Activated CD8-positive, alpha-beta memory T cell treated with anti-CD3 and anti-CD28 coated beads for 1 hour (primary cell): ENCODE results near the gene FRMD4A.
"Not testable (repeated sequence)": the region's sequence is repeated elsewhere in the genome, so short reads cannot be mapped to it uniquely, and the experiment has no call there.

Experiments used
- DNase-seq, 2 donors: peaks; one replicate each; pipeline ENCODE4 v3.0.0-alpha.2; 2020; ENCODE audit warnings: low read depth in 1 of 2; ENCODE audit errors: extremely low read depth in 1 of 2

FRMD4A gene

DNA sequence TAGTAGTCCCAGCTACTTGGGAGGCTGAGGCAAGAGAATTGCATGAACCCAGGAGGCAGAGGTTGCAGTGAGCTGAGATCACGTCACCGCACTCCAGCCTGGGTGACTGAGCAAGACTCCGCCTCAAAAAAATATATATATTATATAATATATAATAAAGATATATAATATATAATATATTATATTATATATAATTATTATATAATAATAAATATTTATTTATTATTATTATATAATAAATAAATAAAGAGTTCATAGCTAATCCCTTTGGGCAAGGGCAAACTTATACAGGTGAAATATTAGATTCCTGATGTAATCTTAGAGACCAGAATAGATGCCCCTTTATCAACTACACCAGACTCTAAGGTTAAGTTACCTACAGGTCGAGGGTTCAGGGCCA is 558.7 kb downstream of the FRMD4A start:
- DNase-seq: no peak

DNA sequence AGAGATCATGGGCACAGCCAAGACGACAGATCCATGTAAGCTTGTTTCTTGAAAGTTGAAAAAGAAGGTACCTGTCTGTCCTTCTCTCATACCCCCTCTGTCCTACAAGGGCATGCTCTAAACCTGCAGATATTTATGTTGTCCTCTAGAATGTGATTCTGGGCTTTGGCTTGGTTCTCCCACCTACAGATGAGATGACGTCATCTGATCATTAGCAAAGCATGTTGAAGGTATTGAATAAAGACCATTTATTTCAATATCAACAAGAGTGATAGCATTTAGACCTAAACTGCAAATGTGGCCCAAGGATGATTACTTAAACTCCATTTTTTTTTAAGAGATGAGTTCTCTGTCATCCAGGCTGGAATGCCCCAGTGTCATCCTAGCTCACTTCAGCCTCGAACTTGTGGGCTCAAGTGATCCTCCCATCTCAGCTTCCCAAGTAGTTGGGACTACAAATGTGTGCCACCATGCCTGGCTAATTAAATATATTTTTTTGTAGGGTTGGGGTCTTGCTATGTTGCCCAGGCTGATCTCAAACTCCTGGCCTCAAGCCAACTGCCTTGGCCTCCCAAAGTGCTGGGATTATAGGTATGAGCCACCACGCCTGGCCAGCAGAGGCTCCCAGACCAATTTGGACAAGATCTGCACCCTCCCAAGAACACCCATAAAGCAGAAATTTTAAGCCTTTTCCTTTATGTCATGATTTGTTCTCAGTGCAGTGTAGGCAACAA is 559.8 kb downstream of the FRMD4A start:
- DNase-seq: no peak

DNA sequence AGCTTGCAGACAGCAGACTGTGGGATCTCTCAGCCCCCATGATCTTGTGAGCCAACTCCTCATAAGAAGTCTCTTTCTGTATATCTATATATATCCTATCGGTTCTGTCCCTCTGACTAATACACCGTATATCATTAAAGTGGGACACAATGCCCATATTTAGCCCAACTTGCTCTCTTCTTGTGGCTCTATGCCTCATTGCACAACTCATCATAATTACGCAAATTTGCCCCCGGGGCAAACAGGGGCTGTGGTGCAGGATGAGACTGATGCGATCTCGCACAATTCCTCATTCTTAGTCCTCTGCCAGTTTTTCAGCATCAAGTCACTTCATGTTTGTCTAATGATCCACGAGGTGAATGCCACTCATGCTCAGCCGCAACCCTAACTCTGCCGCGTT is 560.8 kb downstream of the FRMD4A start:
- no peak for DNase-seq

DNA sequence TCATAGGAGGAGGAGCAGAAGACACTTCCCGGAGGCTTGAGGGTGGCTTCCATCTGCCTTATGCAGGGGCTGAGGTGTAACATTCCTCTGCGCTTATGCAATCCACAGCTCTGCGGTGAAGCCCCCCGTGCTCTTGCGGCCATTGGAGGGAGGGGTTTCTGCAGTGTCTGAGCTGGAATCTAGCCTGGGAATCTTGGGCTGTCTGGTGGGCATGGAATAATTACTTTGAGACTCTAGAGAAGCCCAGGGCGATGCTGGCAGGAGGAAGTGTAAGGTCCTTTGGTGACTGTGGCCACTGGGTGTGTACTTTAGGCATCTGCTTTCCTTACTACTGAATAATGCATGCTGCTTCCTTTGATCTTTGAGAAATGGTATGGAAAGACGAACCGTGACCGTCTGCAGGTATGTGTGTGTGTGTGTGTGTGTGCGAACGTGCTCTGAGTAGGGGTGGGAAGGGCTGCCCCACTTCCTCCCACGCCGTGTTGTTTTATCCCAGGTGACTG is 563.0 kb downstream of the FRMD4A start:
- no peak for DNase-seq

DNA sequence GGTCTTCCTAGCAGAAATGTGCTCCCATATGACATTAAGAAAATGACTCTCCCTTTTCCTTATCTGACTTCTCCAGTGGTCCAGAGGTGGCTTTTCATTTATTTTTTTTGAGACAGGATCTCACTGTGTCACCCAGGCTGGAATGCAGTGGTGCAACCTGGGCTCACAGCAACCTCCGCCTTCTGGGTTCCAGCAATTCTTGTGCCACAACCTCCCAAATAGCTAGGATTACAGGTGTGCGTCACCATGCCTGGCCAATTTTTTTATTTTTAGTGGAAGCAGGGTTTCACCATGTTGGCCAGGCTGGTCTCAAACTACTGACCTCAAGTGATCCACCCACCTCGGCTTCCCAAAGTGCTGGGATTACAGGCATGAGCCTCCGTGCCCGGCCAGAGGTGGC is 563.6 kb downstream of the FRMD4A start:
- not testable (repeated sequence) for DNase-seq

DNA sequence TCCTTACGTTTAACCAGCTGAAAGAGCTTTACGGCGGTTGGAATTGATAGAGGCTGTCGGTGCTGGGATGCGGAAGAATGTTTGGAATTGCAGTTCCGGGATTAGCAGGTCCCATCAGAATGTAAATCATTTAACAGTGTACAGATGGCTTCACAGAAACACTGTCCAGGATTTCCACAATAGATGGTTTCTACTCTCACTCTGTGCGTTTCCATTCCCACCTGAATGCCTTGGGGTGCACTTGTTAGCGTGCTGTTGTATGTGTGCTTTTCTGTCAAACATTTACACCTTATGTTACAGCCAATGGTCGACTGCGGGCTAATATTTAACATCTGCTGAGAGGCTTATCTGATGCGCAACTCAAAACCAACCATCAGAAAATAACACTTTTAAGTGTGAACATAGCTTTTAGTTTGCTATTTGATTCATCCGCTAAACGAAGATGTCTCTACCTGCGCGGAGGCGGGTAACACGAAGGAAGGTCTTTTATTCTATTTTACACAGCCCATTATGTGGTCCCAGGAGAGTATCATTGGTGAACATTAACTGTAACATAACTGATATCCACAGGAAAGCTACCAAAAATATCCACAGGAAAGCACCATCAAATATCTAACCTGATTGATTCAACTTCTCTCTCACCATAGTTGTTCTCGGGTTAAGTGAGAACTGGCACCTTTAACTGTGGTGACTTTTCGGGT is 564.9 kb downstream of the FRMD4A start:
- DNase-seq: no peak

DNA sequence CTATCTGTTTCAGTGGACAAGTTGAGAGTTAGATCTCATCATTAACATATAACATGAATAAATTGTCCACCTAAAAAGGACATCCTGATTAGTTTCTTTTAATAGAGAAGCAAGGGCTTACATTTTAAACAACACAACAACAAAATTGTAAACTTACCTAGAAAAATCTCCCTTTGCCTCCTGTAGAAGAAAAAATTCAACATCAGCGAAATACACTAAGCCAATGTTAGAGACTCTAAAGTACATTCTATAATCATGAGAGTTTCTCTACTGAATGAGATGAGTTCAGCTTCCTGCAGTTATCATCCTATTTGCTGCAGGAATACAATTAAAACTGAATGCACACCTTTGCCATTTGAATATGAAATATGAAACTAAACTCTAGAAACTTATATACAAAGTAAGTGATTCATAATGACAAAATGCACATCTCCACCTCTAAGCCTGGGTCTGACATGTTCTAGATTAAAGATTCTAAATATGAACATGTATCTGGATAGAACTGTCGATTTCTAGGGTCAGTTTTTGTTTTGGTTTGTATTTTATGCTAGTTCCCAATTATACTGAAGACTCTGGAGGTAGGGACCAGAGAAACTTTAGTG is 569.1 kb downstream of the FRMD4A start:
- DNase-seq: no peak

DNA sequence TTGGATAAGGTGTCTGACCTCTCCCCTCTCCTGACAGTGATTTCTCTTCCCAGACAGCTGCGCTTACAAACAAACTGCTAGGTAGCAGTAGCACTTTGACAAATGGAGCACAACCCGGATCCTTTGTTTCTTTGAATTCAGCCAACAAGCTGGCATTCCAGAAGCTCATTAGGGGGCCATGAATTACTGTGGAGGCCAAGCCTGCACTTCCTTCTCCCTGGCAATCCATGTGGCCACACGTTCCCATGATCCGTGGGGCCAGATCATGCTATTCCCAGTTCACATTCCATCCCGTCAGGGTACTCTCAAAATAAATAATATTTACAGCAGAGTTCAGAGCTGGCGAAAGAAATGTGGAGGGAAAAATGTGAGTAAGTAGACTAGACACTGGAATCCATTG is 571.6 kb downstream of the FRMD4A start:
- no peak for DNase-seq

DNA sequence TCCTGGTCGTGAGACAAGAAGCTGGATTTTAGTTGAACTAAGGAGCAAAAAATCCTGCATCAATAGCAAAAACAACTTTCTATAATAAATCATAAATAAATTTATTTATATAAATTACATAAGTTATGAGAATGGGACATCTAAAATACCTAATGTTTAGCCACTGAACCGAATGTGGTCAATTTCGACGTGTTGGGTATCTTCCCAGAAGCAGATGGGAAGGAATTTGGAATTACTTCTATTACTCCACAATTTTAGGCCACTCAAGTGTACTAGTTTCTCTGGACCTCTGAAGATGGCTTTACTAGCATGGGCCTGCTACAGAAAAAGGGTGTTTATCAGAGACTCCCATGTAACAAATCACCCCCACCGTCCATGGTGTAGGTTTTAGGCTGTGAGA is 572.0 kb downstream of the FRMD4A start:
- no peak for DNase-seq

DNA sequence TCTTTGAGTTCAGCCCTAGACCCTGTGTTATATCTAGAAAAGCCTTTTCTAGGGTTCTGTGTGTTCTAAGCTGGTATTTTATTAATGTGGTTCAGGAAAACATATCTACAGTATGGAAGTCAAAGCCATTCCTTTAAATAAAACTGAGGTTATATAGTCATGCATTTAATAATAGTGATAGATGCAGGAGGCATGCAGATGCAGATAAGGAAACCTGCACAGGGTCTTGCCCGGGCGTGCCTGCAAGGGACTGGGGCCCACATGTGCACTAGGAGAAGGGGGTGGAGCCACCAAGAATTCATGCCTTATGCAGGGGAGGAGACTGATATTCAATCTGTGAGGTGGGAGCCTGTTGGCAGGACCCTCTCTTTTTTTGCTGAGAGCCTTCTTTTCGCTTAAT is 572.4 kb downstream of the FRMD4A start:
- no peak for DNase-seq

DNA sequence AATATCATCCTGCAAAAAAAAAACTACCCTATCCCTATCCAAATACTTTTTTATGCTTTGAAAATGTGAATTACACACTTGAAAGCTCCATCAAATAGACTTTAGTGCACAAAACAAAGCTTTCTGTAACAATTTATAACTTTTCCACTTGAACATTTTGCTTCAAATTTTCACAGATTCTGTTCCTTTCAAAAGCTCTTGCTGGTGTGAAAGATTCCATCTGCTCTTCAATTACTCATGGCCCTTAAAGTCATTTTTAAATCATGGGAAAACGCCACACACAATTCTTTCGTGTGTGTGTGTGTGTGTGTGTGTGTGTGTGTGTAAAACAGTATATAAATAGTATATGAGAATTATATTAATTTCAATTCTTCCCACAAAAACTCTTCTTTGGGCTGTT is 576.4 kb downstream of the FRMD4A start:
- no peak for DNase-seq

DNA sequence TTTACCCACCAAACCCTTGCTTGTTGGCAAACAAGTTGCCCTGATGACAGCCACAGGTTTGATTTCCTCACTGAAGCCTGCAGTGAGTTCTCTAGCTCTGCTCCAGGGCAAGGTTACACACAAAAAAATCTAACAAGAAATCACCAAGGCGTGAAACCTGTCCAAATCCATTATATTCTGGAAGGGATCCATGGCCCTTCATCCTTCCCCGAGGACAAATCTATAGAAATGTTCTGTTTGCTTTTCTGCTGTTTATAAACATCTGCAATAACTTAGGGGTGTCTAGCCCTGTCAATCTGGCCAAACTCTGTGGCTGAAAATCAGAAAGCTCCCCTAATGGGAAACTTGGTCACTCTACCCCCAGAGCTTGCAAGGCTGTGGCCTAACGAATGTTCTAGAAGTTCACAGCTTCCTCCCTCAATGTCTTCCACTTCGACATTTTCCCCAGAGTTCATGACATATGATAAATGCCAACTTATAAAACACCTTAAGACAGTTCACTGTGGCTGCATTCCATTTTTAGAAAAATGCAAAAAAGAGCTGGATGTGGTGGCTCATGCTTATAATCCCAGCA is 579.4 kb downstream of the FRMD4A start:
- DNase-seq: no peak

DNA sequence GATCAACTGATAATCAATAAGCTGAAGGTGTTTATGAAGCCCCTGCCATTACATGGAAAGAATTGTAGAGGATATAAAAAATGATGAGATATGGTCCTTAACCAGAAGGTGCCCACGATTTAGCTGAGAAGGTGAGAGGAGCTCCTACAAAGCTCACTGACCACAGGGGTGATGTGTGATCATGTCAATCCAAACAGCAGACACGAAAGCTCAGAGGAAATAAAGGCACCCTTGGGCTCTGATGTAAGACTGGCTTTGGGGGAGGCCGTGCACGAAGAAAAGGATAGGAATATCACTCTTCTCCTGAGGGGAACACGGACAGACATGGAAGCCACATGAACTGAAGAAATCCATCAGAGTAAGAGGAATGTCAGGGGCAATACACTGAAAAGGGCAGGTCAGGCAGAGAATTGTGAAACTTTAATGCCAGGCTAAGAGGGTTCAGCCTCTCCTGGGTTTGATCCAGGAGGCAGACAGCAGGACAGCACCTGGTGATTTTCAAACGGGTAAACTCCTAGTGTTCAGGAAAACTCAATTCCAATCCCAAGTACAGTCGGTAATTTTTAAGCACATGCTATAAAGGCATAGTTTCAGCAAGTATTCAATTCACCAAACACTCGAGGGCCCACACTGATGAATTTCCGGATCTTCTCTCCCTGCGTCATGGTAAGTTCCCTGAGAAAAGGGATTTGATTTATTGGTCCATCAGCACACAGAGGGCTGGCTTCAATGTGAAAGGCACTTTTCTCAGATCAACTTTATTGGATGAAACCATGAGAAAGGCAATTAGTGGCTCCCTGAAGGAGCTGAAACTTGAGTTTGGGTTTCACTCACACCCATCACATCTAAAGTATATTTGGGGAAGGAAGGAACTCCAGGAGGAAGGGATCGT is 580.2 kb downstream of the FRMD4A start:
- no peak for DNase-seq

DNA sequence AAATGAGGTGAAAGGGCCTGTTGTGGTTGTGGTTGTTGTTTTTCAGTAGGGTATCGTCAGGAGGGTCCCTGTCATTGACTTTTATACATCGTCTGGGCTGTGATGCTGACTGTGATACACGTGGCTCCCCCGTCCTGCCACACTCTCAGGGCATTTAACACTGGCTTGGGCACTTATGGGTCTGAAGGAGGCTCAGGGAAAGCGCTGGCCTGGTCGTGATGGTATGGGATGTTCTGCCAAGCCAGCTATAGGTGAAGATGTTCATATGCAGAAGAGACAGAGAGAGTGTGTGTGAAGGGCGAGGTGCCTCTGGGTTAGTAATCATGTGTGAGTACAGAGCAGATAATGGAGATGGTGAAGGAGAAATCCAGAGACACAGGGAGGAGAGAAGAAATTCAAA is 585.5 kb downstream of the FRMD4A start:
- no peak for DNase-seq

DNA sequence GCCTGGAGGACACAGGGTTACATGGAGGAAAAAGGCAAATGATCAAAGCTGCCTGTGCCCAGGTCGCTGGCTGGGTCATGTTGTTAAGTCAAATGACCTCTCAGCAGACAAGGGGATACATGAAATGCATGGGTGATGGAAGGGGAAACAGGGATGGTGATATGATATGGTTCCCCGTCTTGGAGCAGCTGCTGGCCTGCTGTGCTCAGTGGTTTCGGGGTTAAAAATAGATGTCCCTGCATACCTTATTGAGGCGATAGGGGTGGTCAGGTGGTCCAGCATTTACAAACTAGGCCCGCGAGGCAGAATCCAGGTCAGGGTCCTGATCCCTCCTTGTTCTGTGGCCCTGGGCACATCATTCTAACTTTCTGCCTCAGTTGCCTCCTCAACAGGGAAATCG is 586.8 kb downstream of the FRMD4A start:
- no peak for DNase-seq

DNA sequence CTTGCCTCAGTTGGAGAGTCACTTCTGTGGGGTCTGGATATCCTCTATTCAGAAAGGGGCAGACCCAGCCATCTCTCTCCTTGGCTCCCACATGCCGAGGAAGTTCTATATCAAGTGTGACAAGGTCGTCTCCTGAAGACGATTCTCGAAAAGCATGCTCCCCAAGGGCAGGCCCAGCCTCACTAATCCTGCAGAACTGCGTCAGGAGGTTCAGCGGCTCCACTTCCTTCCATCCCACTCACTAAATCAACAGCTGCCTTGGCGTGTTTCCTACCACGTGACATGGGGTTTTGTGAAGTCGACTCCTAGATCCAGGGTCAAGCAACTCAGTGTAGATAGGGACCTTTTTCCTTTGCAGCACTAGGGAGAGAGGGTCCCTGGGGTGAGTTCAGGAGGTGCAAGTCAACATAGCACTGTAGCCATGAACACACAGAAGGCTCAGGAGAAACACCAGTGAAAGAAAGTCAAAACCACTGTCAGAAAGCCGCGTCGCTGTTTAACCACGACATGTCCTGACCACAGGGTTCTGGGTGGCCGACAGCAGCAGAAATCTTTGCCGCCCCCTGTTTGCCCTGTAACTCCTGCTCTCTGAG is 587.5 kb downstream of the FRMD4A start:
- no peak for DNase-seq

DNA sequence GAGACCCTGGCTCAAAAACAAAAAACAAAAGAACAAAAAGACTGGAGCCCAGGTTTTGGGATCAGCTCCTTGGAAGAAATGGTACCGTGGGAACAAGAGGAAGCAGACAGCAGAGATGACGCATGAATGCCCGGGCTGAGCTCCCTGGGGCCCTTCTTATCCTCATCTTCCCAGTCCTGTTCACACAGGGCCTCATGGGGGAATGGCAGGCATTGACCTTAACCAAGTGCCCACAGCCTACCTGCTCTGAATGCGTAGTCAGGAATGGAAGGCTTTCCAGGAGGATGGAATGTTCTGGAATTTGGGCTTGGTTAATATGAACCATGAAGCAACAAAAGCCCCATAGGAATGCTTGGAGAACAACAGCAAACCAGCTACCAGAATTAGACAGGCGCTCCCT is 589.3 kb downstream of the FRMD4A start:
- DNase-seq: no peak

DNA sequence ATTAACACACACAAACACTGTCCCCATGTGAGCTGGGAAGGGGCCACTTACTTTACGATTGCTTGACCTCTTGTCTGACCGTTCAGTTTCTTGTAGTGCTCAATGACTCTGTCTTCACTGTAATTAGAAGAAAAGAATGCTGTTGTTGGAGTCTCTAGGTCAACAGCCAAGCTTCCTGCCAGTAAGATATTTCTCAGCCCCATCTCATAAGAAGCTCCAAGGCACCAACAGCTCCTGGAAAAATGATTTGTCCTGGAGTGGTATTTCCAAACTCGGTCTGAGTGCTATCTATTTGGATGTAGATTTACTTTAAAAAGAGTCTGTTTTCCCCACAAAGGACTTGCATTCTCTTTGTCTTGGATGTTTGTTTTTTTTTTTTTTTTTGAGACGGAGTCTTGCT is 590.3 kb downstream of the FRMD4A start:
- no peak for DNase-seq

DNA sequence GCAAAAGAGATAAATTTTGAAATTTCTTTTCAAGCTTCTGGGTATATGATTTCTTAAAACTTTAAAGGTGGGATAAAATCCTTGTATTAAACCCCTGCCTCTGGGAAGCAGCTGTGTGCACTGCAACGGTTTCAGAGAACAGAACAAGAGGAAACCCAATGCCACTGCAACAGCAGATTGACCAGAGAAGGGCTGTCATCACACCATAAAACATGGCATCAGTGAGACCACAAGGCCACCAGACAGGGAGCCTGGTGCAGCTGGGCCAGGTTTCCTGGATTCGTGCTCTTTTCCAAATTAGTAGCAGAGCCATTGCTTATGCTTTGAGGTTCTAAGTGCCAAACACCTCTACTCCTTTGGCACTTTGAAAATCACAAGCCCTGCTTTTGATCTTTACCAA is 591.5 kb downstream of the FRMD4A start:
- DNase-seq: no peak

DNA sequence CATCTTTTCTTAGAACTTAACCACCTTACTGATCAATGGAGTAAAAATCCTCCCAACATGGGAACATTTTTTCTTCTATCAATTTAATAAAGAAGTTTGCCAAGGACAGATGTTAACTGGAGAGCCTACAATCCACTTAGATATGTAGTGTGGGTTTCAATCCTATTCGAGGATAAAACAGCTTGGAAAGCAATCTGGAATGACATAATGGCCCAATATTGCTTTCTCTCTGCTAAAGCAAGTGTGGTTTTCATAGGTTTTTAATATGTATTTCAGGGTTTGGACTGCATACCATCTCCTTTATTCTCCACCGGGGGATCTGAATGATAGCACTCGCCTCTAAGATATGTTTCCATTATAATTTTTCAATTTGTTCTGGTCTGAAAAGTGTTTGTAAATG is 594.2 kb downstream of the FRMD4A start:
- no peak for DNase-seq
